C4-2B (cell line): Measurements from ENCODE around the gene URB1.
"Not testable (repeated sequence)": the region's sequence is repeated elsewhere in the genome, so short reads cannot be mapped to it uniquely, and the experiment has no call there.

Experiments used
- H3K27ac ChIP-seq: fragments of 450-650 bp; 2 replicates; pipeline ENCODE4 v1.5.1; 2017
- ZFX ChIP-seq: fragments of 450-650 bp; IDR thresholded peaks from 2 replicates; pipeline ENCODE4 v1.6.1; 2017
- TF ChIP-seq, protein P1 (sequence below): fragments of 450-650 bp; conservative IDR thresholded peaks from 2 replicates; pipeline ENCODE4 v1.5.1; 2017; ENCODE audit warnings: mild to moderate bottlenecking

URB1 gene

GRCh38 chr21:32316361-32317215, 76.2 kb downstream of the URB1 start:
- no peak for TF ChIP-seq ZFX
- TF ChIP-seq, protein P1, sequence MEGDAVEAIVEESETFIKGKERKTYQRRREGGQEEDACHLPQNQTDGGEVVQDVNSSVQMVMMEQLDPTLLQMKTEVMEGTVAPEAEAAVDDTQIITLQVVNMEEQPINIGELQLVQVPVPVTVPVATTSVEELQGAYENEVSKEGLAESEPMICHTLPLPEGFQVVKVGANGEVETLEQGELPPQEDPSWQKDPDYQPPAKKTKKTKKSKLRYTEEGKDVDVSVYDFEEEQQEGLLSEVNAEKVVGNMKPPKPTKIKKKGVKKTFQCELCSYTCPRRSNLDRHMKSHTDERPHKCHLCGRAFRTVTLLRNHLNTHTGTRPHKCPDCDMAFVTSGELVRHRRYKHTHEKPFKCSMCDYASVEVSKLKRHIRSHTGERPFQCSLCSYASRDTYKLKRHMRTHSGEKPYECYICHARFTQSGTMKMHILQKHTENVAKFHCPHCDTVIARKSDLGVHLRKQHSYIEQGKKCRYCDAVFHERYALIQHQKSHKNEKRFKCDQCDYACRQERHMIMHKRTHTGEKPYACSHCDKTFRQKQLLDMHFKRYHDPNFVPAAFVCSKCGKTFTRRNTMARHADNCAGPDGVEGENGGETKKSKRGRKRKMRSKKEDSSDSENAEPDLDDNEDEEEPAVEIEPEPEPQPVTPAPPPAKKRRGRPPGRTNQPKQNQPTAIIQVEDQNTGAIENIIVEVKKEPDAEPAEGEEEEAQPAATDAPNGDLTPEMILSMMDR = no peak
- H3K27ac ChIP-seq = no peak overlapping the region

DNA sequence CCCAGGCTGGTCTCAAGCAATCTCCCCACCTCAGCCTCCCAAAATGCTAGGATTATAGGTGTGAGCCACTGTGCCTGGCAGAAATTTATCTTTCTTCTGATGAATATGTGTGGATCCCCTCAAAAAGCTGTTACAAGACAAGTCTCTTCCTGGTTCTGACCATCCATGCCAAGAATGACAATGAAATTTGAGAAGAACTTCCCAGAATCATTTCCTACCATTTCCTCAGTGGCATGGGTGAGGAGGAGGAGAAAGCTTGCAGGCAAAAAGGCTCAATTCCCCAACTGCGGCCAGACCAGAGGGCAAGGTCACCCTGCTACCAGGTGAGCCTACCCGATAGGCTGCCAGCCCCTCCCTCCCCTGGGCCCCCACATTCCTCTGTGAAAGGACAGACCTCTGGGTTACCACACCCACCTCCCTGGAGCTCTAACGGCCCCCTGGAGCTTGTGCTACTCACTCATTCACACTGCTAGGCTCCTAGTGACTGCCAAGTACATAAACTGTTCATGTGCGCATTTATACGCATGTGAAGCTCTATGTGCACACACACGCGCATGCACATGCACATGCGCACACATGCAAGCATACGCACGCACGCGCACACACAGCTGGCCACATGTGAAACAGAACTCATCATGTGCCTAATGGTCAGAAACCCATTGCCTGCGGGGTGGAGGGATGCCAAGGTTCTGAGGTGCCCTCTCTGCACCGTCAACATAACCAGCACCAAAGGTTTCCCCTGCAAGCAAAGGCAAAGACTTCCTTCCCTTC, 77.1 kb downstream of the URB1 start:
- H3K27ac ChIP-seq = no peak overlapping the region

DNA sequence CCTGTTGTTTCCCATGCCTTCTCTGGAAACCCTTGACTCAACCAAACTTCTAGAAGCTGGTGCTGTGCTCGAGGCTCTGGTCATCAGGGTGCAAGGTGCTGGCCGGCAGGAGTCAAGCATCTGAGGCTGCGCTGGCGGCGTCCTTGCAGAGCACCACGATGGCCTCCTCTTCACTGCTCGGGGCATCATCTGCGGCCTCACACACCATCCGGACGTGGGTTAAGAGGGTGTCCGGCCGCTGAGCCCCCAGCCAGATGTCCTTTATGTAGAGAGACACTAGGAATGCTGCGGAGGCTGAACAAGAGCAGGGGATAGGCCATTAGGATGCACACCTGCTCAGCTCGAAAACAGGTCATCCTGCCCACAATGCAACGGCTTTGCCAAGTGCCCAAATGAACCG, 78.0 kb downstream of the URB1 start:
- TF ChIP-seq ZFX = no peak
- TF ChIP-seq, protein P1 = no peak
- H3K27ac ChIP-seq = no peak overlapping the region

More for the DNA sequence above, 77.1 kb downstream of the URB1 start:
- TF ChIP-seq, protein P1 = no peak
- TF ChIP-seq ZFX = no peak

DNA sequence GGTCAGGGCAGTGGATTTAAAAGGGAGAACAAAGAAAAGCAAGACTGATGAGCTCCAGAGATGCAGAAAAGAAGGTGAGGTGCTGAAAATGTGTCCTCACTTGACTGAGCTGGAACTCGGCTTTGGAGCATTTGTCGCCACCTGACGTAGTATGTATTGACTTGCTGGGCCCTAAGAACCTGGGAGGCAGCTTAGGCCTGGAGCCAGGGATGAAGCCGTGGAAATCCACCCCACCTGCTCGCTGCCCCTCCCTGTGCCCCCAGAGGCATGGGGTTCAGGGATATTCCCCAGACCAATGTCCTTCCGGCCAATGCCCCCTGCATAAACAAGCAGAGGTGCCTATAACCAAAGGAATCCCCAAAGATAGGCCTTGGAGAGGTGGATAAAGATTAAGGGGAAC, 79.8 kb downstream of the URB1 start:
- TF ChIP-seq, protein P1 = no peak
- TF ChIP-seq ZFX = no peak
- no peak overlapping the region for H3K27ac ChIP-seq

- H3K27ac ChIP-seq = no peak overlapping the region
- TF ChIP-seq, protein P1 = no peak
- no peak for TF ChIP-seq ZFX
Measured at GRCh38 chr21:32312326-32312725, 80.5 kb downstream of the URB1 start.

GRCh38 chr21:32311621-32312020, 81.2 kb downstream of the URB1 start:
- no peak overlapping the region for H3K27ac ChIP-seq
- TF ChIP-seq, protein P1 = no peak
- TF ChIP-seq ZFX = no peak

- not testable (repeated sequence) for H3K27ac ChIP-seq
Measured at GRCh38 chr21:32310976-32311375, 81.8 kb downstream of the URB1 start.
